CD4-positive, alpha-beta T cell treated with Interleukin-21 for 1 hour (primary cell): ENCODE results near the gene GPHB5.
"Not testable (repeated sequence)": the region's sequence is repeated elsewhere in the genome, so short reads cannot be mapped to it uniquely, and the experiment has no call there.

ENCODE experiments used
- DNase-seq: peaks from one replicate; pipeline ENCODE4 v3.0.0-alpha.2; 2020

The GPHB5 gene

DNA sequence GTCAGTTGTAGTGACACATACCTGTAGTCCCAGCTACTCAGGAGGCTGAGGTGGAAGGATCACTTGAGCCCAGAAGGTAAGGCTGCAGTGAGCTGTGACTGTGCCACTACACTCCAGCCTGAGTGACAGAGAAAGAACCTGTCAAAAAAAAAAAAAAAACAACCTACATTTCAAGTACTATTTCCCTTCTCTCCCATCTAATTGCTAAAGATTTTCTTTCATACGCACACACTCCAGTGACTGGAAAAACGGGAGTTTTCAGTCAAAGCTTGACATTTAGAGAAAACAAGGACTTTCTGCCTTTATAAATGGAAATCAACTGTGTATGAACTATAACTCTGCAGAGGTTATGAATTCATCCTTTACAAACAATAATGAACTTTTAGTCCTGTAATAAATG, 25.9 kb downstream of the GPHB5 start:
- no peak for DNase-seq

GRCh38 chr14:63290741-63291430, 27.8 kb downstream of the GPHB5 start:
- no peak for DNase-seq

GRCh38 chr14:63288853-63289252, 29.9 kb downstream of the GPHB5 start:
- DNase-seq, result no peak

DNA sequence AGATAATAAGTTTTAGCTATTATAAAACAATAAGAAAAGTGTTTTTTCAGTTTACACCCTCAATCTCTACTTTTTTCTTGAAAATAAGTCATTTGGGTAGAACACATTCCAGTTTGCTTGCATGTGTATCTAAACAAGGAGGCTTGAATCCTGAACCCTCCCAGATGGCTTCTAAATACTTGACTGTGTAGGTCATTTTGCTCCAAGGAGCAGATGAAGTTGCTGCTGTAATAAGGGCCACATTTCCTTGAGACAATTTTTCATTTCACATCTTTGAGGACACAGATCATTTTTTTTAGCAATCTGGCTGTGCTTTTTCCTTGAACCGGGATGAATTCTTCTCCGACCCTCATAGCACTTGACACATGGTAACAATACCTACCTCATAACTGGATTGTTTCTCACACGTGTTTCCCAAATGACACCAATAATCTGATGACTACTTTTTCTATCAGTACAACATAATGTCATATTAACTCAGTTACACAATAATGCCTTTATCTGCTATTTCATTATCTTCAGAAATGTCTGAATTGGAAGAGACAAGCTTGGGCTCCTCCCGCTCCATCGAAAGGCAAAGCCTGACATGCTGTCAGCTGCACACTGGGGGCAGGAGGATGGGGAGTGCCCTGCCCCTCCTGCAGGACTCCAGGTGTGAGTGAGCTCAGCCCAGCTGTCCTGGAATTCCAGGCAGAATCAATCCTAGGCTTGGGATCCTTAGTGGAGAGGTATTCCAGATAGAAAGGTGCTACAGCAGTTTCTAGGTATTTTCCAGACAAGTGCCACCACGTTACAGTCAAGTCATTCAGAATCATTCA, 30.9 kb downstream of the GPHB5 start:
- DNase-seq, result no peak

GRCh38 chr14:63286071-63286470, 32.7 kb downstream of the GPHB5 start:
- no peak for DNase-seq

DNA sequence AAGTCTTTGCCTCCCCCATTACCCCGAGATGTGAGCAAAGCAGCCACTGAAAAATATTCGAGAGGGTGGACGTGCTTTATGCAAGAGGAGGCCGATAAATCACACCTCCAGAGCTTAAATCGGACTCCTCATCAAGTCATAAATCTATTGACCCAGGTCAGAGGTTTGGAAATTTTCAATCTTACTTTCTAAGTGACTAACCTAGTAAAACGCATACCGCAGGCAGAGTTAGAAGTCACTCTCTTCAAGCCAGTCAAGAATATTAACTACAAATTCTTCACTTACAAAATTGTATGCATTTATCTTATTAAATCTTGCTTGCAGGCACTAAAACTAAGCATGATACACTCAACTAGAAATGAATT, 34.9 kb downstream of the GPHB5 start:
- no peak for DNase-seq

- no peak for DNase-seq
Measured at GRCh38 chr14:63282997-63283883, 35.5 kb downstream of the GPHB5 start.

DNA sequence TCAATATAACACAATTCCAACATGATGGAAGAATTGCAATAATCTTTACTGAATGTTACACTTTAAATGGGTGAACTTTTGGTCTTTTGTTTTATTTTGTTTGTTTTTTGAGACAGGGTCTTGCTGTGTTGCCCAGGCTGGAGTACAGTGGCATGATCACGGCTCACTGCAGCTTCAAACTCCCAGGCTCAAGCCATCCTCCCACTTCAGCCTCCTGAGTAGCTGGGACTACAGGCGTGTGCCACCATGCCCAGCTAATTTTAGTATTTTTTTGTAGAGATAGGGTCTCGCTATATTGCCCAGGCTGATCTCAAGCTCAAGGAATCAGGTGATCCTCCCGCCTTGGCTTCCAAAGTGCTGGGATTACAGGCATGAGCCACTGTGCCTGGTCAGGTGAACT, 38.8 kb downstream of the GPHB5 start:
- not testable (repeated sequence) for DNase-seq

GRCh38 chr14:63277591-63278183, 41.0 kb downstream of the GPHB5 start:
- no peak for DNase-seq

DNA sequence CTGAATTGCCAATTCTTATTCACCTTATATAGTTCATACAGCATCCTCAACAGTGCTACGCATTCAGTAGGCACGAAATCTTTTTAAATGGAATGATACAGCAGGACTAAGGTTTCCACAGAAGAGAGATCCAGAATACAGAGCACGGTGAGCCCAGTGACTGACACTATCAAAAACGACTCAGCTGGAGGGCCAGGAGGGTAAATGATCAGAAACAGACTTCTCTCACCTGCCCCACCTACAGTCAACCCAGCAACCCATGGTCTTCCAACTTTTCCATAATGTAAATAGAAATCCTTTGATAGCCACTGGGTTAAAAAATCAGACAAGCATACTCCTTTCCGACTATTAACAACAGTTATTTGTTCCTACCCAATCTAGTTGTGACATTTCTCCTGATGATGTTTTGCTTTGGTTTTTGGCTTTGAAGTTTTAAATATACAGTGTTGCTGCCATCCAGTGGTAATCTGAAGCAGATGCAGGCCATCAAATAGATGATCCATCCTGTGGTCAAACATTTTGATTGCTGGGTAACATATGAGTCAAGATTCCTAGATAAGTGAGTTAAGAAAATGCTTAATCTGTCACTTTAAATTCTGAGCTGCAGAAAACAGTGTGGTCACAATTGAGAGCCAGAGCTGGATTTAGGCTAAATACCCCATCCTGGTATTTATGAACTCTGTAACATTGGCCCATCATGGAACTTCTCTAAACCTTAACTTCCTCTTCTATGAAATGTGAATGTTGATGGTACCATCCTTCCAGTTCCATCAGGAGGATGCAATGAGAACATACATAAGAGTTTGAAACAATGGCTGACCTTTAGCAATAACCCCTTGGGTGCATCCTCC, 42.0 kb downstream of the GPHB5 start:
- peak; percentile 24 for DNase-seq

GRCh38 chr14:63276016-63276415, 42.7 kb downstream of the GPHB5 start:
- no peak for DNase-seq

GRCh38 chr14:63275611-63276010, 43.1 kb downstream of the GPHB5 start:
- no peak for DNase-seq

DNA sequence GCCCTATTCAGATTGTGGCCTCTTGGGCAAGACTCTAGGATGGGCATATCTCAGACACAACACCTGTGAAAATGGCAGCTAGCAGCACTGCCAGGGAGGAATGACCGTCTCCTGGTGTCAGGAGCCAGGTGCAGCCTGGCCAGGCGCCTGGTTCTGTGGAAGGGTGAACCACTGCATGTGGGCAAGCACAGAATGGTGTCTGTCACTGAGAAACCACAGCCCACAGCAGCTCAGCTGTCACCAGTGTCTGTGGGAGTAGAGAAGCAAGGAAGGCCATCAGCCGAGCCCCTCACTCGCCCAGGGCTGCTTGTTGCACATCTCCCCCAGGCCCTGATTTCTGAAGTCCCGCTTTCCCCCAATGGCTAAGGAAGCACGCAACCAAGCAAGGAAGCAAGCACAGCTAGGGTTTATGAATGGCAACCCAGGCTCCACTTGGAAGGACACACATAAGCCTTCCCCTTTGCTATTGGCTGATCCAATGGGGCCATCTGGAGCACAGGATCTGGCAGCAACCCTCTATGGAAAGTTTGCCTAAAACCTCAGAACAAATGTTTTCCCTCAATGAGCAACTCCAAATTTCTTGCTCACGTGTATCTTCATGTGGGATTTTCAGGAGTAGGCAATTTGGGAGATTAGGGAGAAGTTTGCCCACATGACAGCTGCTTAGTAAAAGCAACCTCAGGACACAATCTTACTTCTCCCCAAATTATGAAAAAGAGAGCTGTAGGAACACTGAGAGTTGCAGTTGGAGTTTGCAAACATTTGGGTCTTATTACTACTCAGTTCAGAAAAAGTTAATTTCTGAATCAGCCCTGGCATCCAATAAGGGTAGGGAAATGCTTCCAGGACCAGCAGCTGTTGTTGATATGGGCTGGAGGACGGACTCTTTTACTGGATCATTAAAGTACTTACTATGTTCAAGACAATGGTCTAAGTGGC, 44.7 kb downstream of the GPHB5 start:
- DNase-seq, result no peak

DNA sequence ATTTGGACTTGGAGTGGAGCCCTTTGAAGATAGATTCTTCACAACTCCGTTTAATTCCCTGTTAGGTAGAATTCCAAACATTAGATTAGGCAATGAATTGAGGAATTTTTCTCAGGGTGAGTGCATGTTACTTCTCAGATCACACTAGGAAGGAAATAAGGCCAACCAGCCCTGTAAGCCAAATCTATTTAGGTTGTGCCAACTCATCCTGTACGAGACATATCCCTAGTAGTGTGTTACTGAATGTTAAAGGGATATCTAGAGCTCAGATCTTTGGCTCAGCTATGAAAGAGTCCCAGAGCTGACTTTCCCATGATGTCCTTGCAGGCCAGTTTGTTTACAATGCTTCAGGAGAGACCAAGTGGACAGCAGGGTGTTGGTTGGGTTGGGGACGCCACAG, 45.6 kb downstream of the GPHB5 start:
- DNase-seq, result no peak

GRCh38 chr14:63269561-63270225, 49.0 kb downstream of the GPHB5 start:
- DNase-seq, result no peak

- no peak for DNase-seq
Measured at GRCh38 chr14:63268771-63269170, 50.0 kb downstream of the GPHB5 start.

- no peak for DNase-seq
Measured at GRCh38 chr14:63267171-63267570, 51.6 kb downstream of the GPHB5 start.

- no peak for DNase-seq
Measured at GRCh38 chr14:63266106-63266505, 52.6 kb downstream of the GPHB5 start.
